Fibroblast of mammary gland (primary cell): Measurements from ENCODE around the gene CDKAL1.

Experiments used
- DNase-seq: peaks from one replicate; pipeline ENCODE4 v3.0.0-alpha.2; 2010; ENCODE audit warnings: low read depth
- H3K4me3 ChIP-seq: 2 replicates; pipeline ENCODE4 v1.5.1; 2011; ENCODE audit warnings: low read depth, mild to moderate bottlenecking, low read length, moderate library complexity; ENCODE audit not compliant: control insufficient read depth
- TF ChIP-seq, protein P1 (sequence below): conservative IDR thresholded peaks from 2 replicates; pipeline ENCODE4 v1.5.1; 2011; ENCODE audit warnings: low read depth, low read length, inconsistent platforms; ENCODE audit not compliant: control insufficient read depth, insufficient read depth

The CDKAL1 gene

DNA sequence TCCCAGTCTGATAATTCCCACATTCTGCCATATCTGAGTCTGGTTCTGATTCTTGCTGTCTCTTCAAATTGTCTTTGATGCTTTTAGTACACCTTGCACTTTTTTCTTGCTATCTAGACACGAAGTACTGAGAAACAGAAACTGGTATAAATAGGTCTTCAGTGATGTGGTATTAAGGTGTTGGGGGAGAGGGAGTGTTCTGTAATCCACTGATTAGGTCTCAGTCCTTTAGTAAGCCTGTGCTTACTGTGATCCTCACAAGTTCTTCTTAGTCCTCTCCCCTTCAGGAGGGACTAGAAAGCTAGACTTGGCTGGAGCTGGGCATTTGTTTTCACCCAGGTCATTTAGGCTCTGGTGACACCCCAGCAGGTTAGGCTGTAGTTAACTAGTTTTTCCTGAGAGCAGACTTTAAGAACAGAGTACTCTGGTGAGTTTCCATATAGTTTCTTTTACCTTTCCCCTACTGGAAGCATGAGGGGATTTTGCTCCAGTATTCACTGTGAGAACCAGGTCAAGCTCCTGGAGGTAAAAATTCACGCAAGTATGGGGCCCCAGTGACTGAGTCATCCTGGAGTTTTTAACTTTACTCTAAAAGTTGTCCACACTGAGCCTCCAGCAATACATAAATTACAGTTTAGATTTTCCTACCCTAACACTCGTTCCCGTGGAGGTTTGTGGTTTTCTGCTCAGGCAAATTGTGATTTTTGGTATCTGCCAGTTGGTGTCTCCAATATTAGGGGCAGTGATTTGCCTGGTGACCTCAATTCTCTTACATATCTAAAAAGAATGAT is 154.6 kb downstream of the CDKAL1 start:
- peak; percentile 74 for DNase-seq
- TF ChIP-seq, protein P1, sequence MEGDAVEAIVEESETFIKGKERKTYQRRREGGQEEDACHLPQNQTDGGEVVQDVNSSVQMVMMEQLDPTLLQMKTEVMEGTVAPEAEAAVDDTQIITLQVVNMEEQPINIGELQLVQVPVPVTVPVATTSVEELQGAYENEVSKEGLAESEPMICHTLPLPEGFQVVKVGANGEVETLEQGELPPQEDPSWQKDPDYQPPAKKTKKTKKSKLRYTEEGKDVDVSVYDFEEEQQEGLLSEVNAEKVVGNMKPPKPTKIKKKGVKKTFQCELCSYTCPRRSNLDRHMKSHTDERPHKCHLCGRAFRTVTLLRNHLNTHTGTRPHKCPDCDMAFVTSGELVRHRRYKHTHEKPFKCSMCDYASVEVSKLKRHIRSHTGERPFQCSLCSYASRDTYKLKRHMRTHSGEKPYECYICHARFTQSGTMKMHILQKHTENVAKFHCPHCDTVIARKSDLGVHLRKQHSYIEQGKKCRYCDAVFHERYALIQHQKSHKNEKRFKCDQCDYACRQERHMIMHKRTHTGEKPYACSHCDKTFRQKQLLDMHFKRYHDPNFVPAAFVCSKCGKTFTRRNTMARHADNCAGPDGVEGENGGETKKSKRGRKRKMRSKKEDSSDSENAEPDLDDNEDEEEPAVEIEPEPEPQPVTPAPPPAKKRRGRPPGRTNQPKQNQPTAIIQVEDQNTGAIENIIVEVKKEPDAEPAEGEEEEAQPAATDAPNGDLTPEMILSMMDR, result no peak

GRCh38 chr6:20691185-20691584 is 156.9 kb downstream of the CDKAL1 start:
- H3K4me3 ChIP-seq, result no peak overlapping the region
- TF ChIP-seq, protein P1, result no peak

More for the DNA sequence above, 154.6 kb downstream of the CDKAL1 start:
- no peak overlapping the region for H3K4me3 ChIP-seq

GRCh38 chr6:20692023-20692422 is 157.8 kb downstream of the CDKAL1 start:
- TF ChIP-seq, protein P1, result no peak
- peak; percentile 19 for DNase-seq
- no peak overlapping the region for H3K4me3 ChIP-seq

More at GRCh38 chr6:20691185-20691584, 156.9 kb downstream of the CDKAL1 start:
- DNase-seq, result no peak

GRCh38 chr6:20693466-20694063 is 159.3 kb downstream of the CDKAL1 start:
- no peak overlapping the region for H3K4me3 ChIP-seq
- peak; percentile 72 for DNase-seq
- TF ChIP-seq, protein P1, result no peak

GRCh38 chr6:20696676-20697075 is 162.4 kb downstream of the CDKAL1 start:
- no peak overlapping the region for H3K4me3 ChIP-seq
- TF ChIP-seq, protein P1, result no peak
- DNase-seq, result peak; percentile 90

DNA sequence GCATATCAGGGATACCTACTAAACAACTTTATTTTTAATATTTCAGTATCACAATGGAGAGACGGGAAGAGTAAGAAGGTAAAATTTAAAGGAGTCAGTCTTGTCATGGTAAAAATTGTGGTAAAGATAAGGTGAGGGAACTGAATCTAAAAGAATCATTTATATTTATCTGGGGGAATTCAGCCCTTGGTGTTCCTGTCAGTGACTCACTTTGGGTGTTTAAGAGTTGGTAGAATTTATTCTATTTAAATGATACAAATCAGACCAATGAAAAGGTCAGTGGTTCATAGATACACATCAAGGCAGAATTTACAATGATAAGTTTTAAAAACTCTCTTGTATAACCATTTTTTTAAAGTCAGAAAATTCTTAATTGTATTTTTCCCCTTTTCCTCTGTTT is 164.4 kb downstream of the CDKAL1 start:
- no peak overlapping the region for H3K4me3 ChIP-seq
- TF ChIP-seq, protein P1, result no peak
- no peak for DNase-seq
